ENCODE data around the gene FUS.

DNA sequence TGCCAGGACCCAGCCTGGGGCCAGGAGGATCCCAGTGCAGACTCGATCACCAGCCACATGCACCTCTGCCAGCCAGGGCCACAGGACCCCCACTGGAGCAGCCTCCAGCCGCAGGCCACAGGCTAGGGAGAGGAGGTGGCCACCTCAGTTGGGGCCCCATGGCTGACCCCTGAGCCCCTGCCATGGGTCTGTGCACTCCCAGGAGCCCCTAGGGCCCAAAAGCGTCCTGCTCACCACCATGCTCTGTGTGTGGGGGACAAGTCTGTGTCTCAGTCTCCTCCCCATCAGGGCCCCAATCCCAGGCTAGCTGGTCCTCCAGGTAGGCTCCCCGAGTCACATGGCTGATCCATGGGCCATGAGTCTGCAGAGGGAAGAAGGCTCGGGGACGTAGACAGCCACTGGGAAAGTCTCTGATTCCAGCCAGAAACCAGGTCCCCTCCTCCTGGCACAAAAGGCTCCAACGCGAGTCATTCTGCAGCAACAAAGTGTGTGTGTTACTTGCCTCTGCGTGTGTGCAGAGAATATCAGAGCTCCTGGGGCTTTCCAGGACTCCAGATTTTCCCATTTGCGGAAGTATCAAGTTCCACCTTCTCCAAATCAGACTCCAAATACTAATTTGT is 38.3 kb upstream of the FUS start:
- TF ChIP-seq NR2C2 (CRISPR knock-in tag; IDR thresholded peaks at IDR 0.05) (no peak), CTCF (IDR thresholded peaks at IDR 0.05) (no peak), JUN (CRISPR knock-in tag; IDR thresholded peaks at IDR 0.05) (no peak), E2F1 (CRISPR knock-in tag; IDR thresholded peaks at IDR 0.05) (no peak)
- TF ChIP-seq, protein P1, sequence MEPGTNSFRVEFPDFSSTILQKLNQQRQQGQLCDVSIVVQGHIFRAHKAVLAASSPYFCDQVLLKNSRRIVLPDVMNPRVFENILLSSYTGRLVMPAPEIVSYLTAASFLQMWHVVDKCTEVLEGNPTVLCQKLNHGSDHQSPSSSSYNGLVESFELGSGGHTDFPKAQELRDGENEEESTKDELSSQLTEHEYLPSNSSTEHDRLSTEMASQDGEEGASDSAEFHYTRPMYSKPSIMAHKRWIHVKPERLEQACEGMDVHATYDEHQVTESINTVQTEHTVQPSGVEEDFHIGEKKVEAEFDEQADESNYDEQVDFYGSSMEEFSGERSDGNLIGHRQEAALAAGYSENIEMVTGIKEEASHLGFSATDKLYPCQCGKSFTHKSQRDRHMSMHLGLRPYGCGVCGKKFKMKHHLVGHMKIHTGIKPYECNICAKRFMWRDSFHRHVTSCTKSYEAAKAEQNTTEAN (CRISPR knock-in tag; IDR thresholded peaks at IDR 0.05), result no peak
- TF ChIP-seq, protein P2, sequence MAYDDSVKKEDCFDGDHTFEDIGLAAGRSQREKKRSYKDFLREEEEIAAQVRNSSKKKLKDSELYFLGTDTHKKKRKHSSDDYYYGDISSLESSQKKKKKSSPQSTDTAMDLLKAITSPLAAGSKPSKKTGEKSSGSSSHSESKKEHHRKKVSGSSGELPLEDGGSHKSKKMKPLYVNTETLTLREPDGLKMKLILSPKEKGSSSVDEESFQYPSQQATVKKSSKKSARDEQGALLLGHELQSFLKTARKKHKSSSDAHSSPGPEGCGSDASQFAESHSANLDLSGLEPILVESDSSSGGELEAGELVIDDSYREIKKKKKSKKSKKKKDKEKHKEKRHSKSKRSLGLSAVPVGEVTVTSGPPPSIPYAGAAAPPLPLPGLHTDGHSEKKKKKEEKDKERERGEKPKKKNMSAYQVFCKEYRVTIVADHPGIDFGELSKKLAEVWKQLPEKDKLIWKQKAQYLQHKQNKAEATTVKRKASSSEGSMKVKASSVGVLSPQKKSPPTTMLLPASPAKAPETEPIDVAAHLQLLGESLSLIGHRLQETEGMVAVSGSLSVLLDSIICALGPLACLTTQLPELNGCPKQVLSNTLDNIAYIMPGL (CRISPR knock-in tag; IDR thresholded peaks at IDR 0.05), result no peak
